Endothelial cell of umbilical vein (primary cell): ENCODE data around the gene TCERG1L. TPM values are rescaled to one million over a fixed set of nuclear protein-coding genes. Genes with fewer than 3 reads are reported as not detected.

Experiments used
- BruUV-seq: library from RNA; stranded (reverse); fragments of 400-500 nt; replicated peaks from 2 replicates; lab custom pipeline; 2021; lab: Mats Ljungman, UMichigan
- CTCF ChIA-PET: fragments of 300-600, 350-600 bp; sonication (Branson Sonifier 250); formaldehyde crosslinking; loops from one replicate; lab custom pipeline; 2021; ENCODE audit warnings: antibody characterized with exemption, inconsistent platforms; lab: Charles Lee
- POLR2A ChIA-PET: fragments of 300-600, 350-600 bp; sonication (Branson Sonifier 250); formaldehyde crosslinking; loops from one replicate; lab custom pipeline; 2021; ENCODE audit warnings: antibody characterized with exemption, inconsistent platforms; lab: Charles Lee
- DNase-seq: peaks from one replicate; pipeline ENCODE4 v3.0.0-alpha.2; 2011; ENCODE audit warnings: low read depth, low spot score
- FAIRE-seq: peaks from 2 replicates; lab custom pipeline; 2011; peaks lifted over from hg19 to GRCh38; lab: Jason Lieb, UNC
- H2AFZ ChIP-seq: 2 replicates; pipeline ENCODE4 v1.6.0; 2012; ENCODE audit warnings: low read depth, low read length, control low read depth, inconsistent platforms
- H3K27ac ChIP-seq: 2 replicates; pipeline ENCODE4 v1.5.1; 2011; ENCODE audit warnings: low read depth, mild to moderate bottlenecking, control low read depth, low read length, moderate library complexity; ENCODE audit not compliant: insufficient read depth
- H3K27me3 ChIP-seq, 2 experiments: 2 replicates each; pipeline versions ENCODE4 v1.6.0 to v1.6.1; 2011; ENCODE audit warnings: low read length in 2 of 2, mixed read lengths in 1 of 2; ENCODE audit not compliant: control insufficient read depth in 2 of 2, insufficient read depth in 2 of 2
- H3K36me3 ChIP-seq, 2 experiments: 2 replicates in 1 of 2; 3 replicates in 1 of 2; pipeline ENCODE4 v1.5.1; 2011; ENCODE audit warnings: low read length in 2 of 2, mild to moderate bottlenecking in 1 of 2, moderate library complexity in 1 of 2; ENCODE audit not compliant: control insufficient read depth in 2 of 2, insufficient read depth in 2 of 2; ENCODE audit errors: extremely low read depth in 1 of 2
- H3K4me1 ChIP-seq: 3 replicates; pipeline ENCODE4 v1.5.1; 2011; ENCODE audit warnings: mild to moderate bottlenecking, low read length; ENCODE audit not compliant: control insufficient read depth, insufficient read depth; ENCODE audit errors: extremely low read depth
- H3K4me2 ChIP-seq: 2 replicates; pipeline ENCODE4 v1.6.1; 2011; ENCODE audit warnings: low read length, control low read depth, mixed read lengths; ENCODE audit not compliant: insufficient read depth
- H3K4me3 ChIP-seq, 3 experiments: fragments of 200-600 bp in 1 of 3; sonication (generic), shearing (Covaris generic) in 1 of 3; replicated peaks in 1 of 3; 2 replicates each; pipeline ENCODE4 v1.5.1; 2011 to 2016; ENCODE audit warnings: control low read depth in 3 of 3, low read length in 3 of 3, mild to moderate bottlenecking in 2 of 3, inconsistent platforms in 1 of 3, low read depth in 1 of 3, moderate library complexity in 1 of 3; ENCODE audit not compliant: insufficient read depth in 1 of 3
- H3K79me2 ChIP-seq: 2 replicates; pipeline ENCODE4 v1.6.0; 2012; ENCODE audit warnings: low read length, inconsistent platforms; ENCODE audit not compliant: control insufficient read depth, insufficient read depth
- H3K9ac ChIP-seq: replicated peaks from 2 replicates; pipeline ENCODE3; 2011; ENCODE audit warnings: low read length, control low read depth; ENCODE audit not compliant: insufficient read depth; ENCODE audit errors: extremely low read depth
- H3K9me1 ChIP-seq: replicated peaks from 3 replicates; pipeline ENCODE4 v1.6.0; 2011; ENCODE audit warnings: mild to moderate bottlenecking, low read length; ENCODE audit not compliant: control insufficient read depth, insufficient read depth; ENCODE audit errors: extremely low read depth
- H3K9me3 ChIP-seq: replicated peaks from 2 replicates; pipeline ENCODE4 v1.5.1; 2012; ENCODE audit warnings: low read length, inconsistent platforms; ENCODE audit not compliant: control insufficient read depth, insufficient read depth
- H4K20me1 ChIP-seq: replicated peaks from 2 replicates; pipeline ENCODE3; 2011; ENCODE audit warnings: mild to moderate bottlenecking, low read length; ENCODE audit not compliant: control insufficient read depth, insufficient read depth; ENCODE audit errors: extremely low read depth
- CTCF ChIP-seq, 2 donors: IDR thresholded peaks; 1 replicate in 1 of 2; 2 replicates in 1 of 2; pipeline ENCODE4 v1.5.1; 2011; ENCODE audit warnings: low read length in 2 of 2, mild to moderate bottlenecking in 2 of 2, moderate library complexity in 2 of 2, control low read depth in 1 of 2, inconsistent platforms in 1 of 2, low read depth in 1 of 2; ENCODE audit not compliant: insufficient read depth in 1 of 2; ENCODE audit errors: extremely low read depth in 1 of 2
- EZH2 ChIP-seq: IDR thresholded peaks from 2 replicates; pipeline ENCODE4 v1.6.1; 2012; ENCODE audit warnings: borderline replicate concordance, low read depth, mild to moderate bottlenecking, moderate library complexity, low read length, inconsistent platforms; ENCODE audit not compliant: severe bottlenecking
- FOS ChIP-seq: IDR thresholded peaks from 2 replicates; pipeline ENCODE4 v1.6.1; 2011; ENCODE audit warnings: mild to moderate bottlenecking, low read length, moderate library complexity, borderline replicate concordance; ENCODE audit not compliant: insufficient read depth
- GATA2 ChIP-seq: IDR thresholded peaks from 2 replicates; pipeline ENCODE4 v1.7.0; 2011; ENCODE audit warnings: low read depth, mild to moderate bottlenecking, moderate library complexity, mixed read lengths, low read length; ENCODE audit not compliant: insufficient read length, insufficient read depth
- JUN ChIP-seq: IDR thresholded peaks from 2 replicates; pipeline ENCODE4 v1.6.1; 2011; ENCODE audit warnings: borderline replicate concordance, low read depth; ENCODE audit not compliant: insufficient read length, insufficient read depth
- MAX ChIP-seq: IDR thresholded peaks from 2 replicates; pipeline ENCODE4 v1.6.1; 2011; ENCODE audit not compliant: insufficient read depth, insufficient read length
- MYC ChIP-seq: IDR thresholded peaks from one replicate; pipeline ENCODE4 v1.6.1; 2011; ENCODE audit warnings: mild to moderate bottlenecking, low read depth, low read length
- POLR2A ChIP-seq: IDR thresholded peaks from 2 replicates; pipeline ENCODE4 v1.6.1; 2012; ENCODE audit warnings: low read depth, mild to moderate bottlenecking, control low read depth, low read length
- POLR2AphosphoS5 ChIP-seq: IDR thresholded peaks from 2 replicates; pipeline ENCODE4 v1.6.1; 2012; ENCODE audit warnings: low read depth, mild to moderate bottlenecking, control low read depth, low read length, moderate library complexity; ENCODE audit not compliant: insufficient read depth
- dilution Hi-C: fragments of 300-500 bp; cut with MboI; formaldehyde crosslinking; loops from one replicate; pipeline ENCODE4 v1.15.0; 2019; ENCODE audit warnings: low sequenced_read_pairs; ENCODE audit not compliant: extremely low pct_ligation_motif_present
- intact Hi-C: fragments of 100-400 bp; cut with micrococcal nuclease; formaldehyde crosslinking; loops from one replicate; pipeline ENCODE4 v1.10.0; 2022
- polyA plus RNA-seq, 4 experiments: library from polyadenylated mRNA; depleted of rRNA in 3 of 4; stranded (reverse) in 3 of 4; unstranded in 1 of 4; fragments of >200 nt; gene quantifications; 2 replicates each; pipeline versions ENCODE4 v1.2.1 to v1.2.3, GENCODE V29; 2011 to 2012; ENCODE audit warnings: missing spikeins in 1 of 4
- total RNA-seq: library from RNA; stranded (reverse); gene quantifications from 2 replicates; pipeline ENCODE4 v1.2.3, GENCODE V29; 2021

Gene TCERG1L
- total and polyA plus RNA-seq, 2 donors (not counting 3 experiments of a cell fraction or from before 2014, with no cell fraction given) = not detected

- ChIA-PET POLR2A (no interaction called here), CTCF (no interaction called here)
- H3K4me1 ChIP-seq = no peaks in the 10 kb centered on the region
- dilution Hi-C loops = no loop called here
- no peaks in the 10 kb centered on the region for H3K79me2 ChIP-seq
- H3K4me3 ChIP-seq = no peak overlapping the region
- no peak overlapping the region for H3K4me2 ChIP-seq
- DNase-seq (no peak), FAIRE-seq (no peak)
- no peak for TF ChIP-seq POLR2AphosphoS5
- TF ChIP-seq JUN = no peak
- no peak for TF ChIP-seq CTCF (IDR thresholded peaks at IDR 0.05; ENCODE audit: extremely low read depth in 1 of 2, insufficient read depth in 1 of 2, low read depth in 1 of 2, low read length in 2 of 2)
- TF ChIP-seq MAX = no peak
- no peak for TF ChIP-seq MYC
- no peak for TF ChIP-seq EZH2
- TF ChIP-seq GATA2 = no peak
- TF ChIP-seq POLR2A = no peak
- TF ChIP-seq FOS = no peak
- peaks cover 13% of the 10 kb centered on the region for H3K9me3 ChIP-seq
- H4K20me1 ChIP-seq = no peaks in the 10 kb centered on the region
- no peak overlapping the region for H3K27ac ChIP-seq
- H2AFZ ChIP-seq = no peak overlapping the region
- BruUV-seq = no TSS peak
- no peak overlapping the region for H3K9ac ChIP-seq
- intact Hi-C loops = no loop called here
- H3K9me1 ChIP-seq = no peaks in the 10 kb centered on the region
- H3K36me3 ChIP-seq = no peaks in the 10 kb centered on the region
- no peaks in the 10 kb centered on the region for H3K27me3 ChIP-seq
Observed at GRCh38 chr10:131081786-131082185, 229.7 kb downstream of the TCERG1L start.
